Epithelial cell of prostate (primary cell): ENCODE data around the gene FAM83G.

Source experiments
- DNase-seq: peaks from one replicate; pipeline ENCODE4 v3.0.0-alpha.2; 2011; ENCODE audit warnings: low read depth, low spot score
- H3K27ac ChIP-seq: fragments of 450-650 bp; 2 replicates; pipeline ENCODE4 v1.5.1; 2017; ENCODE audit warnings: mild to moderate bottlenecking

Gene FAM83G

GRCh38 chr17:18991531-18992315, 12.8 kb downstream of the FAM83G start:
- H3K27ac ChIP-seq: no peak overlapping the region
- DNase-seq: no peak

DNA sequence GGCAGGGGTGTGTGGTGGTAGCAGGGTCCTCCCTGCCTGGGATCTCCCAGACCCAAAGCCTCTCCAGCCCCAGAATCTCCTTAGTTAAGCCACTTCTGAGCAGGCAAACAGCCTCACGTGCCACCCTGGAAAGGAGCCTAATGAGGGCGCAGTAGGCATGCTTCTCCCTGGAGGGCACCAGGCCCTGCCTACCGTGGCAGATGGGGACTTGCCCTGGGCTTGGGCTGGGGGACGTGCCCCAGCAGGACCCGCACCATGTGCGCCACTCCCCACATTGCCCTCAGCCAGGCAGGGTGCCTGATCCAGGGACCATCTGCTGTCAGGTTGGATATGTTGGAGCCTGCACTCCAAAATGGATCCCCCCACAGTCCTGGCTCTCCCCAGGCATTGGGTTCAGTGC, 14.2 kb downstream of the FAM83G start:
- no peak for DNase-seq
- H3K27ac ChIP-seq: no peak overlapping the region

- no peak for DNase-seq
- no peak overlapping the region for H3K27ac ChIP-seq
Observed at GRCh38 chr17:18988546-18989173, 15.9 kb downstream of the FAM83G start.

- no peak for DNase-seq
- H3K27ac ChIP-seq: no peak overlapping the region
Observed at GRCh38 chr17:18987862-18988545, 16.6 kb downstream of the FAM83G start.

DNA sequence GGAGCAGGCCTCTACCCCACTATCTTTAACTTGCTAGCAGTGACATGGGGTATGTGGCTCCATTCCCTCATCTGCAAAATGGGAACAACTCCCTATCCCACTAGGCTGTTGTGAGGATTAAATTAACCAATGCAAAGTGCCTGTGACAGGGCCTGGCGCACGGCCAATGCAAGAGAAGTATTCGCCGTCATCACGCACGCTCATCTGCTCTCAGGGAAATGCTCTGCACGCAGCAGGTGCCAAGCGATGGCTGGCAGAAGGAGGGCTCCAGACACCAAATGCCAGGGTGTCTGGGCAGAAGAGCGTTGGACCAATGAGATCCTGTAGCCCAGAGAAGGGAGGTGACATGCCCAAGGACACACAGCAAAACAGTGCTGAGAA, 17.3 kb downstream of the FAM83G start:
- H3K27ac ChIP-seq: no peak overlapping the region
- DNase-seq: no peak

DNA sequence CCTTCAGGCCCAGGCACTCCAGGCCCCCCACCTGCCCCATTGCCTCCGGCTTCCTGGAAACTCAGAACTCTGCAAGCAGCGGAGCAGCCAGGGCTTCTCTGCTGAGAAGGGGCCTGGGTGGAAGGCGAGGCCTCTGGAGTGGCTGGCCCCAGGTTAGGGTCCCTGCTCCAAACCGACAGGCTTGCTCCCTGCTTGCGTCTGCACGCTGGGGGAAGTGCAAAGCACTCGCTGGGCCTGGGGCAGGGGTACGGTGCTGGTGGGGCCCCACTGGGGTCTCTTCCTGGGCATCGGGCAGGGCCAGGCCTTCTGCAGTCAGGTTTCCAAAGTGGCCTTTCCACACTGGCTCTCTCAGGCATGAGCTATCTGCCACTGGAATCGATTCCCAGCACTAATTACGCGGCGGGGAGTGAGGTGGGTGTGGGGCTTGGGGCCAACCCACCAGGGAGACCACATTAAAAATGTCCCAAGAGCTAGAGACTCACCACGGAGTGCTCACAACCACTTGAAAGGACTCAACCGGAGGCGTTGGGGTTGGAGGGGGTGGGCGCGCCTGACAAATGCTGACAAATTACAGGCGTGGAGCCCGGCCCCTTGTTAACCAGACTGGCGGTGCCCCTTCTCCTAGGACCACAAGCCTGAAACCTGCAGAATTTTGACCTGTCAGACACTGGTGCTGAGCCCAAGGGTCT, 17.9 kb downstream of the FAM83G start:
- H3K27ac ChIP-seq: no peak overlapping the region
- DNase-seq: no peak

- no peak overlapping the region for H3K27ac ChIP-seq
- no peak for DNase-seq
Observed at GRCh38 chr17:18985475-18985874, 19.1 kb downstream of the FAM83G start.

GRCh38 chr17:18984273-18985114, 20.1 kb downstream of the FAM83G start:
- DNase-seq: no peak
- no peak overlapping the region for H3K27ac ChIP-seq

DNA sequence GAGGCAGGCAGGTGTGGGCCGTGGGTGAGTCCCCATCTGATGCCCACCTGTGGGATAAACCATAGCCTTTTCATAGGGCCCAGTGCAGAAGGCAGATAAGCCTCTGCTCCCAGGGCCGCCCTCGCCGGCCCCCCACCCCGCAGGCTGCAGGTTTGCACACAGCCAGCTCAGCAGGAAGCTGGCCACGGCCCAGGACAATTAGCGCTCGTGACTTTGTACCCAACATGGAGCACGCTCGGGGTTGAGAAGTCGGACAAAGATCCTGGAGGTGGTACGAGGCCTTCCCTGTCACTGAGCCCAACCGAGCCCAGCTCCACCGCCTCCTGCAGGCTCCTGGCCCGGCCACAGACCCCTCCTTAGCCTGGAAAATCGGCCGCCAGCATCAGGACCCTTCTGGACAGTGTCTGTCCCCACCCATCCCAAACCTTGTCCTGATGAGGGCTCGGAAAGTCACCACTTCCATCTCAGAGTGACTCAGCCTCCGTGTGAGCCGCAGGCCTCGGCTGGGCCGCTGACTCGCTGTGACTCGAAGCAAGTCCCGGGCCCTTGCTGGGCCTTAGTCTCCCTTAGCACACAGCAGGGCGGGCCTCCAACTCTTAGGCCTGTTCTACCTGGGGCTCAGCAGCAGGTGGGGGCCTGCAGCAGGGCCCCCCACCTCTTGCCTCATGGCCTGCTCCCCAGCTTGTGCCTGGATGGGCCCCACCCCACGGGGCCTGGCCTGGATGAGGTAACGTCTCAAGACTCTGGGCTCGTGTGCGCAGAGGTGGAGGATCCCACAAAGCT, 22.7 kb downstream of the FAM83G start:
- peak overlapping the region; percentile 55 for H3K27ac ChIP-seq
- DNase-seq: no peak

- DNase-seq: no peak
- peak overlapping the region; percentile 55 for H3K27ac ChIP-seq
Observed at GRCh38 chr17:18981335-18981641, 23.3 kb downstream of the FAM83G start.

DNA sequence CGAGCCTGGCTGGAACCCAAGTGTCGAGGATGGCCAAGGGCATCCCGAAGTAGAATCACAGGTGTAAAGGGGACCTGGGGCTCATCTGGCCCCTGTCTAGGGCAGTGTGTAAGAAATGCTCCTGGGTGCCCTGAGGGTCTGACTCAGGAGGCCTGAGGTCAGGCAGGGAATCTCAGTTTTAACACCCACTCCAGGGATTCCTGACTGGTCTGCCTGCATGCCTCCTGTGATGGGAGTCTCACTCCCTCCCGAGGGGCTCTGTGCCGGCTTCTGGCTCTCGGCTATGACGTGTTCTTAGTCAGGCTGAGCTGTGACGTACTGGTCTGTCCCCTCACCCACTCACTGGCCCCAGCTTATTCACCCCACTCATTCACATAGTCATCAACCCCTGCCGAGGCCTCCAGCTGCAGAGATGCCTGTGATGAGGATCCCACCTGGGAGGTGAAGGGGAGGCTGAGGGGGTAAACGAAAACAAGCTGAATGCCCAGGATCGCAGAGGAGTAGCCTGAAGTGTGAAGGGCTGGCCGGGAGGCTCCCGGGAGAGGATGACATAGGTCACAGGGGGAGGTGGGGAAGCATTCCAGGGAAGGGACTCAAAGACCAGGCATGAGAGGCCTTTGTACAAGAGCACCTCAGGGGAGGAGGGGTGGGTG, 23.8 kb downstream of the FAM83G start:
- no peak for DNase-seq
- no peak overlapping the region for H3K27ac ChIP-seq

DNA sequence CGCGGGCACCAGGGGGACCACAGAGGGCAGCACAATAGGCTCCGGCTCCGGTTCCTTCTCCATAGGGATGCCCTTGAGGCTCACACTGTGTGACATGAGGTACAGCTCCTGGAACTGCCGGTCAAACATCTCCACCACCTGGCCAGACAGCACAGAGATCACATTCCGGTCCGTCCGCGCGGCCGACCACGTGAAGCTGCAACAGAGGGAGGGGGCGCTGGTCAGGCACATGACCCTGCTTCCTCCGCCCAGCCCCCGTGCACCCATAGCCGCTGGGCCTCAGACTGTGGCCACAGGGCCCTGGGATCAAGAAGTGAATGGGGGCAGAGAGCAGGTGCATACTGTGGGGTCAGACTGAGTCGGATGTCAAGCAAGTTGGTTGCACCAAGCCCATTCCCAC, 25.9 kb downstream of the FAM83G start:
- no peak overlapping the region for H3K27ac ChIP-seq
- no peak for DNase-seq

GRCh38 chr17:18978050-18978449, 26.5 kb downstream of the FAM83G start:
- H3K27ac ChIP-seq: no peak overlapping the region
- no peak for DNase-seq

DNA sequence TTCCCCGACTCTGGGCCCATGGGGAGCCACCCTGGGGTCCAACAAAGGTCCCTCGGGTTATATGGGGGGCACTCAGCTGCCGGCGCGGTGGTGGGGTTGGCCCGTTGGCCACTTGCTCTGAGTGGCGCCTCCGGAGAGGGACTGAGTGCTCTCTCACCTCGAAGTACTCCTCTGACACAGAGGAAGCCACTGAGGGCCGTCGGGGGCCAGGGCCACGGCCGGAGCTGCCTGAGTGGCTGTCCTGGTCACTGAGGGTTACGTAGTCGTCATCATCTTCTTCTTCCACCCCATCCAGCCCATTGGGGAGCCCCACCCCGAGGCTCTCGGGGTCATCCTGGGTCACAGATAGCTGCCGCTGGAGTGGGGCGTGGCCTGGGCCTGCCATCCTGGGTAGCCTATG, 26.9 kb downstream of the FAM83G start:
- no peak for DNase-seq
- H3K27ac ChIP-seq: no peak overlapping the region

- no peak for DNase-seq
- H3K27ac ChIP-seq: no peak overlapping the region
Observed at GRCh38 chr17:18977021-18977420, 27.5 kb downstream of the FAM83G start.

GRCh38 chr17:18976201-18976600, 28.4 kb downstream of the FAM83G start:
- no peak overlapping the region for H3K27ac ChIP-seq
- no peak for DNase-seq

GRCh38 chr17:18975597-18975996, 29.0 kb downstream of the FAM83G start:
- no peak overlapping the region for H3K27ac ChIP-seq
- DNase-seq: no peak

DNA sequence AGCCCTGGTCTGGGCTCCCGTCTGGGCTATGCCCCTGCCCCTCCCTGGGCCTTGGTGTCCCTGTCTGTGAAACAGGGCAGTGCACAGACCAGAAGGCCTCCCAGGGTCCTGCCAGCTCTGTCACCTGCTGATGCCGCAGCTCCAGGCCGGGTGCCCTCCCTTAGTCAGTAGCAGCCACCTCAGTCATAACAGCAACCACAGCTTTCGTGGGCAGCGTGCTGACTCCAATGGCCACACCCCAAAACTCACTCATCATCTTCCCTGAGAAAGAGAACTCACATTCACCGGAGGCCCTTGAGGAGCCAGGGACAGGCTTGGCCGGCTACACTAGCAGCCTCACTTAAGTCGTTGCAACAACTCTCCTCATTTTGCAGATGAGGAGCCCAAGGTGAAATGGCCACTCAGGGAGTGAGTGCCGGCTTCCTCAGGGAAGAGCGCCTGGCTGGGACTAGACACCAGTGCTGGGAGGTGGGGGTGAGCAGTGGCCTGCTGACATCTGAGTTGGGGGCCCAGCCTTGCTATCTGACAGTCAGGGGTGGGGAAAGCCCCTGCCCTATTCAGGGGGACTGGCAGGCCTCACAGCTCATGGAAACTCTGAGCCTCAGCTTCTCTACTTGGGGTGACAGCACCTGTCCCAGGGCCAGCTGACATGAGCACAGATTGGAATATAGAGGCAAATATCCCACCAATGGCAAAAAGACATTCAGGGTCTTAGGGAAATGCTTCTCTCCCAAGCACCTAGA, 30.0 kb downstream of the FAM83G start:
- H3K27ac ChIP-seq: peak overlapping the region; percentile 32
- peak; percentile 5 for DNase-seq
